GM20431 (cell line): ENCODE results near the gene NEUROG1.
"Not testable (repeated sequence)": the region's sequence is repeated elsewhere in the genome, so short reads cannot be mapped to it uniquely, and the experiment has no call there.

Experiments used
- in situ Hi-C: fragments of 300-500 bp; cut with MseI, MboI; formaldehyde crosslinking; loops from one replicate; pipeline ENCODE4 v1.15.0; 2020; ENCODE audit warnings: low sequenced_read_pairs; ENCODE audit not compliant: unreplicated experiment

Gene NEUROG1

DNA sequence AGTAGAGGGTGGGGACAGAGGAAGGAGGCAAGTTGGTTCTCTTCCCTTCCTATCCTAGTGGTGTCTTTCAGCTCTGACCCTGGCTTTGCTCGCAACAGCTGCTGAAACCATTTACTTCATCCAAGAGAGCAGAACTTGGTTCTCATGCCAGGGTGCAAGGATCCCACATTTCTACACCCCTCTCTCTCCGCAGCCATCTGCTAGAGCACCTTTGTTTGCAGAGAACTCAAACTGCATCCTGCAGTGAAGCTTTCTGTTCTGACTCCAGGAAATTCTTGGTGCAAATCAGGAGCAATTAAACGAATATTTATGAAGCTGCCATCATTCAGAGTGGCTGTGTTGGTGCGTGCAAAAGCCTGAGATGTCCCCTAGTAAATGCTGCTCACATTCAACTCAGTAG lies 31.9 kb downstream of the NEUROG1 start:
- in situ Hi-C loops: no loop called here

DNA sequence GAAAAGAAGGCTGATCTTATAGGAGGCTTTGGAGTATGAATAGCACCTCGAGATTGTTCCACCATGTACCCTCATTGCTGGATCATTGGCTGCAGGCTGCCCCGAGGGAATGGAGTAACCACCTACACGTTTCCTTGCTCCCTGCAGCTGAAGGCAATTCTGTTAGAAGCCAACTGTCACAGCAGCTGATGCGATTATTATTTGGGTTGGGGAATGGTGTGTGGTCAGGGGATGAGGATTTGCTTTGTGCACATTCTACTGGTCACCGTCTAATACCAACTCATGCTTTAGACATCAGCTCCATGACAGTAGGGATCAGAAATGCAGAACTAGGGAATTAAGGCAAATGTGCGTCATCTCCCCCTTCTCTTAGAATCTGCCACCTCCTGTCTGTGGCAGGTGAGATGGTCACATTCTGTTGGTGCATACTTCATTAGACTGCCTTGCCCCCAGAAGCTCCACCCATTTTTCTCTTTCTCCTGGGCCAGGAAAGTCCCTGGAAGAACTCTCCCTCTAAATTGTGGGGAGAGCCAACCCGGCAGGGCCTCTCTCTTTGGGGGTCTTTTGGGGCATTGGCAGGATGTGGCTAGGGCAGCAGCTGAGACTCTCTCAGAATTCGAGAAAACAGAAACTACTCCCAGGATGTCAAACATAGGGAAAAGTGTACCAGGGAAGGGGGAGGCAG lies 32.8 kb downstream of the NEUROG1 start:
- in situ Hi-C loops: no loop called here

GRCh38 chr5:135501965-135502364 lies 33.8 kb downstream of the NEUROG1 start:
- in situ Hi-C loops: no loop called here

- in situ Hi-C loops: no loop called here
Observed at GRCh38 chr5:135498637-135498995, 37.1 kb downstream of the NEUROG1 start.

GRCh38 chr5:135497971-135498636 lies 37.7 kb downstream of the NEUROG1 start:
- in situ Hi-C loops: no loop called here

DNA sequence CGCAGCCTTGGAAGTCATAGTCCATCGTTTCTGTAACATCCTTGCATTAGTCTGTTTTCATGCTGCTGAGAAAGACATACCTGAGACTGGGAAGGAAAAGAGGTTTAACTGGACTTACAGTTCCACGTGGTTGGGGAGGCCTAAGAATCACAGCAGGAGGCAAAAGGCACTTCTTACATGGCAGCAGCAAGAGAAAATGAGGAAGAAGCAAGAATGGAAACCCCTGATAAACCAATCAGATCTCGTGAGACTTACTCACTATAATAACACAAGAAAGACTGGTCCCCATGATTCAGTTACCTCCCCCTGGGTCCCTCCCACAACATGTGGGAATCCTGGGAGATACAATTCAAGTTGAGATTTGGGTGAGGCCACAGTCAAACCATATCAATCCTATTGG lies 40.2 kb downstream of the NEUROG1 start:
- in situ Hi-C loops: not testable (repeated sequence)

DNA sequence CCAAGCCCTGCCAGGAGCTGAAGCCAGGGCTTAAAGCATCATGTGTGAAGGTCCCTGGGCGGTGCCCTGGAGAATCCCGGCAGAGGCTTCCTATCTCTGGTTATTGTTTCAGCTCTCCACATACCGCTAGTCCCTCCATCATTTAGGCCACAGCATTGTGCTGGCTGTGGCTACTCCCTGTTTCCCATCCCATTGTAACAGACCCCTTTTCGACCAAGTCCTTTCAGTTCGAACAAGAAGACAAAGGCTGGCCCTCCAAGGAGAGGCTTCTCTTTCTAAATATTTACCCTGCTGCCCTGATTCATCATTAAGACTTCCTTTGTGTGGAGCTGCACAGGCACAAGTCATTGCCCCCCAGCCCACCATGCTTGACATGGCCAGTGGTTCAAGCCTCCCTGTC lies 41.6 kb downstream of the NEUROG1 start:
- in situ Hi-C loops: no loop called here

DNA sequence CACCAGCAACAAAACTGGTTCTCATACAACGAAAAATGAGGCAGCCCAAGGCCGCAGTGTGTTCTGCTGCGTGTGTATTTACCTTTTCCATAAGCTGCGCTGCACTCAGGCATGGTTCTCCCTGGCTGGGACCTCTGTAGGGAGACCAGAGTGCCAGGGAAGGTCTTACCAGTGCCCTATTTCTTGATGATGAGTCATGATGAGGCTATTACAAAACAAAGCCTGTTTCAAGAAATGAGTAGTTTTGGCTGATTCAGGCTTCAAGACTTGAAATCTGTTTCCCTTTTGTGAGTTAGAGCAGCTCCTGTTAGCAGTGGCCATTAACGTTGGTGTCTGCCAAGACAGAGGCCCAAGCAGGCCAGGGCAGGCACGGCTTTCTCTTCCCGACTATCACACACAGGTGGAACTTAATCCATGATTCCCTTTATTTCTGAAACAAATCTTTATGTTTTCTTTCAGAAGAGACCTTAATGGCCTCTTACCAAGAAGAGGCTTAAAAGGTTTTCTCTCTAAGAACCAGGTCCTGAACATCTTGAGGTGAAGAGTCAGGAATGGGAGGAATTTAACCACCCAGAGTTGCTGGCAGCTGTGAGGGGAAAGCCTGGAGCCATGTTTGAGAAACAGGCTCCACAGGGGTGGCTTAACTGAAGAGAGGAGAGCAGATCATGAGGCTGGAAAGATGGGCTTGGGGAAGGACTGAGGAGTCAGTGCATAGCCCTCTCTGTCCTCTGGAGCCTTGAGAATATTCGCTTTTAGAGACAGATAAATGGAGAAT lies 42.2 kb downstream of the NEUROG1 start:
- in situ Hi-C loops: no loop called here

DNA sequence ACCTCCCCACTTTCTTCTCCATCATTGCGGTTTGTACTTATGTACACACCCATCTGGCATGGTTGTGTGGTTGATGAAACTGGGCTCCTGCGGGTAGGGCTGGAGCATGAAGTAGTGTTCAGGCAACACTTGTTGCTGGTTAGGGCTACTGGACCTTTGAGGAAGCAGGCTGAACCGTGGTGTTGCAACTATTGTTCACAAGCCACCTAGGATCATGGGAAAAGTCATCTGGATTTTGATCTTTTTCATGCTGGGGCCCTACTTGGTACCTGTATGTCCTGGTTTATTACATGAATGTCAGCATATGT lies 43.5 kb downstream of the NEUROG1 start:
- in situ Hi-C loops: no loop called here

DNA sequence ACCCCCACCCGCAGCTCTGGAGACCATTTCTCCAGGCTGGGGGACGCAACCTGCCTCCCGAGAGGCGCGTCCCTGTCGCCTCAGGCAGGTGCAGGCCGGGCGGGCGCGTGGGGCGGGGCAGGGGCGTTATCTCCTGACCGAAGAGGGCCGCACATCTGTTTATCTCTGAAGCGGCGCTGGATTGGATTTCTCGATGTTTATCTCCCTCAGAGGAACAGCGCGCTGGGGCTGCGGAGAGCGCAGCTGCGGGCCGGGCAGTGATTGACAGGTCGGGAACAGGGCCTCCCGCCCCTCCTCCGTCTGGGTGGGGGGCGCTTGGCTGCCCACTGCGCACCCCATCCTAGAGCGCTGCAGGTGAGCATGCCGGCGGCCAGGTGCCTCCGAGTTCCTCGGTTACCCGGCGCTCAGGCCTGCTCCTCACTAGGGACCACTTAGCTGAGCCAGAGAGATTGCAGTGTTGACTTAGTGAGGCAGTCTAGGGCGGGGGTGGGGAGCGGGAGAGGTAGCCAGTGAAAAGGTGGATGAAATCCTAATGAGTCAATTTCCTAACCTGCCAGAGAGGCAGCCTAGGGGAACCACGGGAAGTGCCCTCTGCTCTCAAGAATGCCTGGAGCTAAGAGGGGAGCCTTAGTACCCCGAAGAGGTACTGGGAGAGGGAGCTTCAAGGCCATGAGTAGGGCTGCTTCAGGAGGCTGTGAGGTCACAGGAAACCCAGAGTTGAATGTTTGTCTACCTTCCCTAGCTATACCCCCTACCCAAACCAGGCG lies 44.0 kb downstream of the NEUROG1 start:
- in situ Hi-C loops: no loop called here

DNA sequence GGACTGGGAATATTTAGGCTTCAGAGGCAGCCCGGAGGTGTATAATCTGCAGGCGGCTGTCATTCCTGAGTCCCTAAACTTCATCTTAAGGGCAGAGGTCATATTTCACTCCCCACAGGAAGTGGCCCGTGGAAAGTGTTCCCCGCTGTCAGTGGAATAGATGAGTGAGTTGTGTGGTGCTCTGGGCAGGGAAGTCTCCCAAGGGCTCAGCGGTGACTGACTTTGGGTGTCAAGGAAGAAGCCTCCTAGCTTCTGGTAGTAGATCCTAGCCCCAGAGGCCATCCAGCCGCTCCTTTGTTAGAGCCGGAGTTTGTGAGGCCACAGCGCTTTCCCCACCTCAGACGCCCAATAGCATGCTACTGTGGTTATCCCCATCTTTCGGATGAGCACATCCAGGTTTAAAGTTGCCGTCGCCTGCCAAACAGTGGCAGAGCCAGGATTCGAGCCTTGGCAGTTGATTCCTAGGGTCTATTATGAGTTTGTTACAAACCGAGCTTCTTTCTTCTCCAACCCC lies 44.7 kb downstream of the NEUROG1 start:
- in situ Hi-C loops: no loop called here

DNA sequence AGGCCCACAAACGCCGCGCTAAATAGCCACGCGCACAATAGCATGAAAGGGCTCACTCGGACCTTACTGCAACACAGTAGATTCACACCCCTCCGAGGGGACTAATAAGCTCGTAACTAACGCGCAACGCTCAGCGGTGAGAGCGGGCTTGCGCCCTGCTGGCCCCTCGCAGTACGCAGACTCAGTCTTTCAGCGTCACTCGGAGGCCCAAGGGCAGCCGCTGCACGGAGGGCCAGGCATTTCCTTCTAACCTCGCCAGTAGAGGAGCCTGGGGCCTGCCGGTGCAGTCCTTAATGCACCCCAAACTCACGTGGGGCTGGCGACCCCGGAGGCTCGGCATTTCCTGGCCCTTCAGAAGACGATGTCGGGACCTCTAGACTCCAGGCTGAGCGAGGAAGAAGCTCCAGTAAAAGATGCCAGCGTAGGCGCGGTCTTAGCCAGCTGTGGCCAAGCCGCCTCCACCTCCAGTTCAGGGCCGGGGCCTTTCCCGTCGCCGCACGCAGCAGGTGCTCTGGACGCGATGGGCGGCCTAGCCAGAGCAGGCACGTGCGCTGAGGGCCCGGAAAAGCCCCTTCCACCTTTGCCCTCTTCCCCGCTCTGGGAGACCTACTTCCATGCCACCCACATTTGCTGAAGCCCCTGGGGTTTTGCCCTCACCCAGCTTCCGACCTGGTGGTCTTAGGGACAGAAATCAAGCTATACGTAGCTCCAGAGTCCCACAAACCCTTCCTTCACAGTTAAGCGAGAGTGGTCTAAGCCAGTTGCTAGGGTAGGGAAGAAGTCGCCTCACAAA lies 45.3 kb downstream of the NEUROG1 start:
- in situ Hi-C loops: no loop called here

DNA sequence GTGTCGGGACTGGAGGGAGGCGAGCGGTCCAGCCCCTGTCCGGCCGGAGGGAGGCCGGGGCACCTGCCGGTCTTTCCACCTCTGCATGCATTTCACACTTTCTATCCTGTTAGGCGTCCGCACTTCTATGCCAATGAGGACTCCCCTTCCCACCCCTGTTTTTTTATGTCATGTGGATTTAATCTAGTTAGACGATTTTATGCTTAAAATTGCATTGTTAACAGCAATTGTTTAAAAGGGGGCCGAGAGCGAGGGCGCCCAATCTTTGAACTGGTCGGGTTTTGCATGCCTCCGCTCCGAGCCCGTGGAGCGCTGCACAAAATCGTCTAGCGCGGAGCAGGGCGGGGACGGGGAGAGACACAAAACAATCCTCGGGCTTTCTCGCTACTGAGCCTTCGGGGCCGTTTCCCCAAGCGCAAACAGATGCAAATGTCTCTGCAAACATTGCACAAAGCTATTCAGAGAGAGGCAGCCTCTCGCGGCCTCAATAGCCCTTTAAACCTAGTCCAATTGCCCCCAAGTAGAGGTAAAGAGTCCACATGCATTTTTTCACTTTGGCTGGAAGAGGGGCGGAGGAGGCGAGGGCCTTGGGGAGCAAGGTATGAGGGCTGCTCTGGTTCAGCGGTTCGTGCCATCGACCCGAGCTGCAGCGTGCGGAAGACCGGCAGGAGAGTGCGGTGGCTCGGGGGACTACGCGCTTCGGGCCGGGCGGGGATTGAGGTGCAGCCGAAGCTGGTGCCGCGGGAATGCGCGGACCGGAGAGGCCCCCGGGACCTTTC lies 46.1 kb downstream of the NEUROG1 start:
- in situ Hi-C loops: no loop called here

DNA sequence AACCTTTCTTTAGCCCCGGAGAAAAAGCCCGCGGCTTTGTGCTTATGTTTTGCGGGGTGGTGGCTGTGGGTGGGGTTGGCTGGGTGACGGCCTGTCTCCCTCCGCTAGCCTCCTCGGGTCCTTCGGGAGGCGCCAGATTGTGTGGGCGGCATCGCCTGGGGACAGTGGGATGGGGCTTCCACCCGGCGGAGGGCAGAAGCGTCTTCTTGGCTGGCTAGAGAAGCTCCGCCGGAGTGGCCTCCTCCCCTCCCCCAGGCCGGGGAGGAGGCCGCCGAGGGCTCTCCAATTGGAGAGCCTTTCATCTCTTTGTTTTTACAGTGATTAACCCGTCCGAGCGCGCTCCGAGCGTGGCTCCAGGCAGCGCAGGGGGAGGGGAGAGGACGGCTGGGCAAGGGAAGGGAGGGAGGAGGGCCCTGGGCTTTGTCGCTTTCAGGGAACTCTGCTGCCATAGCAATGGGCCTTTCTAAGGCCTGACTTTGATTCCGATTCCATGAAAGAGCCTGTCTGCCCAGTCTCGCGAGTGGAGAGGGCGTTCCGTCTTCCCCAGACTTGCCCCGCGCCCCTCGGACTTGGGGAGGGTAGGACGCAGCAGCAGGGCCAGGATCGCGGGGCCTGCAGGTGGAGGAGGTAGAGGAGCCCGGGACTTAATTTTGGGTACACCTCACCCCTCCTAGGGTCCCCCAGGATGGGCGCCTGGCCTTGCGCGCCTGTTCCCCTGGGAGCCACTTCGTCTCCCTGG lies 46.9 kb downstream of the NEUROG1 start:
- in situ Hi-C loops: no loop called here

DNA sequence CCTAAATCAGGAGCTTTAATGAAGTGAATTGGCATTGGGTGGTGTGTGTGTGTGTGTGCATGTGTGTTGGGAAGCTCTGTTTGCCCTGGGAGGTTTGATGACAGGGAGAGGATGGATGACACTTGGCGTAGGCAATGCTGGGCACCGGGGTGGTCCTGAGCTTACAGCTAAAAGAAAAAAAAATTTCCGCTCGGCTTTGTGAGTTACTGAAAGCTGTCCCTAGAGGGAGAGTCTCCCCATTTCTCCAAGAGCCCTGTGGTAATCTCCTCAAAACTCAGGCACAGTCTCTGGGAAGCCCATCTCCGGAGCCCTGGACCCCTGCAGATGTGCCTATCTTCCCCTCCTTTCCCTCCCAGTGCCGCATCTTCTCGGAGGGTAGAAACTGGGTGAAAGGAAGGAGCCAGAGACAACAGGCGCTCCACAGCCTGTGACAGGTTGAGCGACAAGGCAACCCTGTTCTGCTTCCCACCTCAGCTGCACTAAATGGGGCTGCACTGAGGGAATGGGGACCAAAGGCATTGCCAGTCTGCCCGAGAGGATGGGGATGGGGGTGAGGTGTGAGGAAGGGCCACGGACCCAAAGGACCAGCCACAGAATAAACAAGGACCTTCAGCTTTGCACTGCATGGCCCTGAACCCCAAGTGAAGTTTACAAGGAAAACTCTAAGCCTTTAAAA lies 47.8 kb downstream of the NEUROG1 start:
- in situ Hi-C loops: no loop called here

- in situ Hi-C loops: no loop called here
Observed at GRCh38 chr5:135487037-135487395, 48.7 kb downstream of the NEUROG1 start.

GRCh38 chr5:135486131-135487036 lies 49.4 kb downstream of the NEUROG1 start:
- in situ Hi-C loops: no loop called here
